BLaER1 (cell line): Measurements from ENCODE around the gene HOXA5.

Experiments used
- H3K27ac ChIP-seq: shearing (Covaris generic); formaldehyde crosslinking; 2 replicates; pipeline ENCODE4 v1.8.1; 2022
- H3K27me3 ChIP-seq: shearing (Covaris generic); formaldehyde crosslinking; 2 replicates; pipeline ENCODE4 v1.8.1; 2022
- H3K36me3 ChIP-seq: shearing (Covaris generic); formaldehyde crosslinking; 2 replicates; pipeline ENCODE4 v1.8.1; 2022
- H3K4me1 ChIP-seq: shearing (Covaris generic); formaldehyde crosslinking; 2 replicates; pipeline ENCODE4 v1.8.1; 2022
- H3K4me2 ChIP-seq: shearing (Covaris generic); formaldehyde crosslinking; 2 replicates; pipeline ENCODE4 v1.8.1; 2022
- H3K4me3 ChIP-seq: shearing (Covaris generic); formaldehyde crosslinking; 2 replicates; pipeline ENCODE4 v1.8.1; 2022
- H3K9ac ChIP-seq: shearing (Covaris generic); formaldehyde crosslinking; 2 replicates; pipeline ENCODE4 v1.8.1; 2022
- H3K9me3 ChIP-seq: shearing (Covaris generic); formaldehyde crosslinking; 2 replicates; pipeline ENCODE4 v1.8.1; 2022
- H4K20me1 ChIP-seq: shearing (Covaris generic); formaldehyde crosslinking; 2 replicates; pipeline ENCODE4 v1.8.1; 2022
- Cebpa-rat ChIP-seq: shearing (Covaris generic); IDR thresholded peaks from 2 replicates; pipeline ENCODE4 v1.8.1; 2022

HOXA5 gene

DNA sequence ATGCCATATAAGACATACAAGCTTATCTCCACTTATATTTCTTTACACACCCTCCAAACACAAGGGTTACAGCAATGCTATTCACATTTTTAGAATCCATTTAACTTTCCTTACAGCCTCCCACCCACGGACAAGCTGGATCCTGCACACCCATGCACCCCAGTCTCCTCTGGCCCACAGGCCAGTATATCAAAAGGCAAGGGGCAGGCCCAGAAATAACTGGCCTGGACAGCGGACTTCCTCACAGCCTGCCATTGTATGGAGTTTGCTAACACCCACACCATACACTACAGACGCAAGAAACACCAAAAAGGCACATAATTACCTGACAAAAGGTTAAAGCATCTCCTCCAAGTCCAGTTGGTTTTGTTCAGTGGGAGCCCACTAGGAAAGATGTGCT is 24.9 kb downstream of the HOXA5 start:
- Histone ChIP-seq H3K27ac (no peak overlapping the region), H4K20me1 (no peaks in the 10 kb centered on the region), H3K4me3 (no peak overlapping the region), H3K4me2 (no peak overlapping the region), H3K36me3 (no peaks in the 10 kb centered on the region), H3K4me1 (no peaks in the 10 kb centered on the region), H3K9me3 (peaks cover 2% of the 10 kb centered on the region), H3K9ac (no peak overlapping the region), H3K27me3 (no peaks in the 10 kb centered on the region)
- no peak for TF ChIP-seq Cebpa-rat

DNA sequence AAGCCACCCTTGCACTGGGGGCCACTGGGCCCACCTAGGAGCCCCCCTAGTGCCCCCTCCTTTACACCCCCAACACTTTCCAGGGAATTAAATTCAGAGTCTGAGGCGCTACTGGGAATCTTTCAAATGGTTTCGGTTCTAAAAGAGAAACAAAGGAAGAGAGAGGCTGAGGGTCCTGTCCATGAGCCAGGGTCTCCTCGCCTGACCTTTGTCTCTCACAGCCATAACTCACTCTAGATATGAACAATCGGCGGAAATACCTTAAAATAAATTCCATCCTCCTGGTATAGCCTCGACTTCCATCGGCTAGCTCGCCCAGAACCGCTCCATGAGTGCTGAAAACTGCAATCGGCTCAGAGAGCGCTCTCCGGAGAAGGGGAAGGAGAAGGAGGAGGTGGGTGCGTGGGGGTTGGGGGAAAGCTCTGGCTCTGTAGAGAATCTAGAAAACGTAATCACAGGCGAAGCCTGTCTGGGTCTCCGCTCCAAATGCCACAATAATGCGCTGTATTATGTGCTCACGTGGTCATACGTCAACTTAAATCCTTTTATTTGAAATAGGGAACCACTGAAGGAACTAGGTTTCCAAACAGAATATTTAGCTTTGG is 25.5 kb downstream of the HOXA5 start:
- Histone ChIP-seq H3K27ac (no peak overlapping the region), H3K4me1 (no peaks in the 10 kb centered on the region), H3K4me3 (no peak overlapping the region), H4K20me1 (no peaks in the 10 kb centered on the region), H3K27me3 (no peaks in the 10 kb centered on the region), H3K36me3 (no peaks in the 10 kb centered on the region), H3K9me3 (peaks cover 6% of the 10 kb centered on the region), H3K4me2 (no peak overlapping the region), H3K9ac (no peak overlapping the region)
- TF ChIP-seq Cebpa-rat: no peak

- Histone ChIP-seq H3K4me1 (no peaks in the 10 kb centered on the region), H3K4me2 (no peak overlapping the region), H4K20me1 (no peaks in the 10 kb centered on the region), H3K36me3 (no peaks in the 10 kb centered on the region), H3K27me3 (no peaks in the 10 kb centered on the region), H3K4me3 (no peak overlapping the region), H3K9ac (no peak overlapping the region), H3K27ac (no peak overlapping the region), H3K9me3 (peaks cover 7% of the 10 kb centered on the region)
- no peak for TF ChIP-seq Cebpa-rat
Observed at GRCh38 chr7:27116962-27117886, 26.3 kb downstream of the HOXA5 start.

- Histone ChIP-seq H3K4me1 (no peaks in the 10 kb centered on the region), H3K4me2 (no peak overlapping the region), H4K20me1 (no peaks in the 10 kb centered on the region), H3K4me3 (no peak overlapping the region), H3K36me3 (no peaks in the 10 kb centered on the region), H3K9ac (no peak overlapping the region), H3K27ac (no peak overlapping the region), H3K9me3 (peaks cover 7% of the 10 kb centered on the region), H3K27me3 (no peaks in the 10 kb centered on the region)
- TF ChIP-seq Cebpa-rat: no peak
Observed at GRCh38 chr7:27116031-27116961, 27.2 kb downstream of the HOXA5 start.

DNA sequence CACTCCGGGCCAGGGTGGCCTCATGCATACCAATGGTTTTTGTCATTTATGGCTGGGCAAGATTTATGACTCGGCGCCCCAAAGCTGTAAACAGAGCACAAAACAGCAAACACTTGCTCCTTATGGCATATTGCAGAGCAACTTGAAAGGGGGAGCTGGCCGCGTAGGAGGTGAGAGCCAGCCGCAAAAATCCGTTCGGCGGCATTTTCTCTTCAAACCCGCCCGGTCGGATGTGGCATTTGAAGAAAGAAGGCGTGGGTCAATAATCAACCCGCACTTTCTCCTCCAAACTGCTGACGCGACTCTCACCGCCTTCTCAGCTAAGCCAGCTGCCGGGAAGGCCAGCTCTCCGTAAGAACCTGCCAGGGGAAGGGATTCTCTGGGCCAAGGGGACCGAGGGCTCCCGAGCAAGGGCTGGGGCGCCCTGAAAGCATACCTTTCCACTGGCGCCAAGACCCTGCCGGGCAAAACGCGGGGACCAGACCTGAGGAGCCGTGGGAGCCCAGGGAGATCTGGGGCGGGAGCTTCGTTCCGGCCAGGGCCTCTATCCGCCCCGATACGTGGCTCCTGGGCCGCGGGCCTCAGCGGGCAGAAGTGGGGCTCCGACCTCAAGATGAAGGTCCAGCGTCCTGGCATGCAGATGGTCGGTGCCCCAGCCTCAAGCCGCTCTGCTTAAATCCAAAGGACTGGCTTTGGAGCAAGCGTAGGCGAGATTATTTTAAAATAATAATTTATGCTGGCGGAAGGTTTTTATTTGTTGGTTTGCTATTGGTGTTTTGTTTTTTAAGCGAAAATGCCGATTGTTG is 28.1 kb downstream of the HOXA5 start:
- Histone ChIP-seq H3K27ac (no peak overlapping the region), H4K20me1 (no peaks in the 10 kb centered on the region), H3K4me2 (no peak overlapping the region), H3K9me3 (peaks cover 13% of the 10 kb centered on the region), H3K4me1 (no peaks in the 10 kb centered on the region), H3K4me3 (no peak overlapping the region), H3K27me3 (no peaks in the 10 kb centered on the region), H3K36me3 (no peaks in the 10 kb centered on the region), H3K9ac (no peak overlapping the region)
- TF ChIP-seq Cebpa-rat: no peak

DNA sequence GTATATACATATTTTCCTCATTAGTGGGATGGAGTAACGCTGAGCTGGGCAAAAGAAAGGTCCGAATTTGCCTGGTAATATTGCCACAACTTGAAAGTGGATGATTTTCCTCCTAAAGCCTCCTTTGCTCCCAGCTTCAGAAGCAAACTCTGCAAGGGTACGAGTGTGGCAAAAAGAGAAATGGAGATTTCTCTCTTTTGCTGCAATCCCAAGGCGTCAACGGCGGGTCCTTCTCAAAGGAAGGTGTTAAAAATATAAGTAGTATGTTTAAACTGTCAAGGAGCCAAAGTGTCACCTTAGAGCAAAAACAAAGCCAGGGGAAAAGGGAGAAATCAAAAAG is 28.6 kb downstream of the HOXA5 start:
- Histone ChIP-seq H3K4me1 (no peaks in the 10 kb centered on the region), H3K9ac (no peak overlapping the region), H3K27me3 (no peaks in the 10 kb centered on the region), H3K4me3 (no peak overlapping the region), H3K4me2 (no peak overlapping the region), H3K9me3 (peaks cover 16% of the 10 kb centered on the region), H3K36me3 (no peaks in the 10 kb centered on the region), H4K20me1 (no peaks in the 10 kb centered on the region), H3K27ac (no peak overlapping the region)
- no peak for TF ChIP-seq Cebpa-rat

GRCh38 chr7:27113991-27114769 is 29.3 kb downstream of the HOXA5 start:
- Histone ChIP-seq H3K4me2 (no peak overlapping the region), H3K27me3 (no peaks in the 10 kb centered on the region), H3K4me1 (no peaks in the 10 kb centered on the region), H3K4me3 (no peak overlapping the region), H3K27ac (no peak overlapping the region), H4K20me1 (no peaks in the 10 kb centered on the region), H3K36me3 (no peaks in the 10 kb centered on the region), H3K9ac (no peak overlapping the region), H3K9me3 (peaks cover 19% of the 10 kb centered on the region)
- TF ChIP-seq Cebpa-rat: no peak

DNA sequence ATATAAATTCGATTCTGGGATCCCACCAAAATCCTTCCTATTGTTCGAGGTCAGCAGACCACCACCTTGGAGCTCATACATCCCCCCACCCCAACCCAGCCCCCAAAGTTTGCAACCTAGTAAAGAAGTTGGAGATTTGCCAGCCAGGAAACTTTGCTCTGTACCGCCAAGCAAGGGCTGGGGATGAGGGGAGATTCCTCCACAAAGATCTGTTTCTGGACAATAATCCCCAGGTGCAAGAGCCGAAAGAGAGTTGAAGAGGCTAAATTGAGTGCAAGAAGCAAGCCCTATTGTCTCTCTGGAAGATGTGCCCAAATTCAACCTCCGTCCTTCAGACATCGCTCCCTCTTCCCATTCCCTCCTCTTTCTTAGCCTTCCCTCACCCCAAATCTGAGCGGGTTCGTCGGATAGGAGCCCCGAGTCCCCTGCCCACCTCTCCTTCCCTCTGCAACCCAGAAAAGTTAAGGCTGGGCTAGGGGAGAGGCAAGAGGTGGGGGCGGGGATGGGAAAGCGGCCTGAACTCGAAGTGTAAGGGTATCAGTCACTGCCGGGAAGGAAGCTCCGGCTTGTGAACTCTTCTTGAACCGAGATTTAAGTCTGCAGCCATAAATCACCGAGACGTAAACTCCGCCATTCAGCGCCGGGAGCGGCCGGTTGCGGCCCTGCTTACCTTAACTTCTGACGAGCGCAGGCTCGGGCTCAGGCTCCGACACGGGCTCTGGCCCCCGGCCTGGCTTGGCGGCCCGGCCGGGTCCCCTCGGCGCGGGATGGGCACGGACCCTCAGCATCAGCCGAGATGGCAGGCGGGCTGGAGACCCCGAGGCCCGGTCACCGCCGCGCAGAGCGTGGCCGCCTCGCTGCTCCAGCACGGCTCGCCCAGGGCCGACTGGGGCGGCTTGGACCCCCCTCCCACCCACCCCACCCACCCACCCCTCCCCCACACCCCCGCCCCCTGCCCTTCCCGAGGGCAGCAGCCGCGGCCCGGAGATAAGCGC is 30.2 kb downstream of the HOXA5 start:
- Histone ChIP-seq H3K27me3 (no peaks in the 10 kb centered on the region), H3K27ac (no peak overlapping the region), H3K4me1 (no peaks in the 10 kb centered on the region), H3K4me2 (no peak overlapping the region), H3K36me3 (no peaks in the 10 kb centered on the region), H3K4me3 (no peak overlapping the region), H3K9me3 (peaks cover 28% of the 10 kb centered on the region), H3K9ac (no peak overlapping the region), H4K20me1 (no peaks in the 10 kb centered on the region)
- TF ChIP-seq Cebpa-rat: no peak
